Ovary (tissue), 3 donors: ENCODE data around the gene CCDC194.

Source experiments
- EP300 ChIP-seq: sonication (generic); formaldehyde crosslinking; IDR thresholded peaks from one replicate; pipeline ENCODE4 v1.6.1; 2017; ENCODE audit warnings: antibody characterized with exemption
- POLR2A ChIP-seq: fragments of 450-650 bp; IDR thresholded peaks from one replicate; pipeline ENCODE4 v1.6.1; 2017; ENCODE audit warnings: antibody characterized with exemption, mild to moderate bottlenecking, moderate library complexity
- TF ChIP-seq, protein P1 (sequence below), 3 donors: fragments of 450-650 bp in 2 of 3; fragments of 200-600 bp in 1 of 3; IDR thresholded peaks; one replicate each; pipeline versions ENCODE4 v1.5.1 to v1.8.0; 2016 to 2022; ENCODE audit warnings: antibody characterized with exemption in 3 of 3, mild to moderate bottlenecking in 1 of 3
- donor health status: DM: no; HTN: no; CAD: no.

- TF ChIP-seq POLR2A, result no peak
- TF ChIP-seq, protein P1, sequence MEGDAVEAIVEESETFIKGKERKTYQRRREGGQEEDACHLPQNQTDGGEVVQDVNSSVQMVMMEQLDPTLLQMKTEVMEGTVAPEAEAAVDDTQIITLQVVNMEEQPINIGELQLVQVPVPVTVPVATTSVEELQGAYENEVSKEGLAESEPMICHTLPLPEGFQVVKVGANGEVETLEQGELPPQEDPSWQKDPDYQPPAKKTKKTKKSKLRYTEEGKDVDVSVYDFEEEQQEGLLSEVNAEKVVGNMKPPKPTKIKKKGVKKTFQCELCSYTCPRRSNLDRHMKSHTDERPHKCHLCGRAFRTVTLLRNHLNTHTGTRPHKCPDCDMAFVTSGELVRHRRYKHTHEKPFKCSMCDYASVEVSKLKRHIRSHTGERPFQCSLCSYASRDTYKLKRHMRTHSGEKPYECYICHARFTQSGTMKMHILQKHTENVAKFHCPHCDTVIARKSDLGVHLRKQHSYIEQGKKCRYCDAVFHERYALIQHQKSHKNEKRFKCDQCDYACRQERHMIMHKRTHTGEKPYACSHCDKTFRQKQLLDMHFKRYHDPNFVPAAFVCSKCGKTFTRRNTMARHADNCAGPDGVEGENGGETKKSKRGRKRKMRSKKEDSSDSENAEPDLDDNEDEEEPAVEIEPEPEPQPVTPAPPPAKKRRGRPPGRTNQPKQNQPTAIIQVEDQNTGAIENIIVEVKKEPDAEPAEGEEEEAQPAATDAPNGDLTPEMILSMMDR (IDR thresholded peaks at IDR 0.05), result no peak
- TF ChIP-seq EP300, result no peak
These were observed 7.6 kb upstream of the CCDC194 start for GRCh38 chr19:17401628-17402027.
